Head of caudate nucleus (tissue), 42 donors: ENCODE data around the gene BTNL2.
A peak's percentile ranks its signal among the peaks of the same experiment; 100 is the strongest.

Experiments
- DNase-seq, 42 donors: peaks; one replicate each; pipeline versions ENCODE4 v3.0.0 to v3.0.0-alpha.2; 2020 to 2021; ENCODE audit warnings: mixed read lengths in 7 of 42
- intact Hi-C: fragments of 100-400 bp; cut with DNase I; formaldehyde crosslinking; loops from one replicate; pipeline ENCODE4 v1.15.0; 2022

Gene BTNL2

DNA sequence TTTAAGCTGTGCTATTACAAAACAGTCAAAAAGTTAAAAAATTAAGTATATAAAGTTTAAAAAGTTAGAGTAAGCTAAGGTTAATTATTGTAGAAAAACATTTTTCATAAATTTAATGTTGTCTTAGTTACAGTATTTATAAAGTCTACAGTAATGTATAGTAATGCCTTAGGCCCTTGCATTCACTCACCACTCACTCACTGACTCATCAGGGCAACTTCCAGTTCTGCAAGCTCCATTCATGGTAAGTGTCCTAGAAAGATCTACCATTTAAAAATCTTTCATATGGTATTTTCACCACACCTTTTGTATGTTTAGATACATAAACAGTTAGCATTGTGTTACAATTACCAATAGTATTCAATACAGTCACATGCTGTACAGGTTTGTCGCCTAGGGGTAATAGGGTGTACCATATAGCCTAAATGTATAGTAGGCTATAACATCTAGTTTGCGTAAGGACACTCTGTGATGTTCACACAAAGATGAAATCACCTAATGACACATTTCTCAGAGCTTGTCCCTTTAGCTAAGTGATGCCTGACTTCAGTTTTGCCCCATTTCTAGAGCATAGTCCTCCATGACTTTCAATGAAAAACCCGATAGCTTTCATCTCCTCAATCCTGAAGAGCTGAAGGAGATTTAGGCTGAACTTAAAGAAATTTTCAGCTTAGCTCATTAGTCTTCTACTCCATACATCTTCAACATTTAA is 17.8 kb upstream of the BTNL2 start:
- DNase-seq, result no peak
- intact Hi-C loops, result loop anchor here (5.0 kb wide), 1 partner anchor 278 kb away; no protein-coding TSS in a partner anchor

DNA sequence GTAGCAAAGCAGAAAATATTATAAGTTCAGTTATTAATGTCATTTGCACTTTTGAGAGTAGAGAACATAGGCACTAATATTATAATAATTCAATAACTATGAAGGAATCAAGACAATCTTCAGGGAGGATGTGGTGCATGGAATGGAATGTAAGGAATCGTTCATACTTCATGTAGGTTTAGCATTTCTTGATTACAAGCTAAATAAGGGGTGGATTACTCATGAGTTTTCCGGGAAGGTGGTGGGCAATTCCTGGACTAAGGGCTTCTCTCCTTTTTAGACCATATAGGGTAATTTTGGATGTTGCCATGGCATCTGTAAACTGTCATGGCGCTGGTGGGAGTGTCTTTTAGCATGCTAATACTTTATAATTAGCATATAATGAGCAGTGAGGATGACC is 9.1 kb upstream of the BTNL2 start:
- DNase-seq, result no peak
- intact Hi-C loops, result no loop called here

DNA sequence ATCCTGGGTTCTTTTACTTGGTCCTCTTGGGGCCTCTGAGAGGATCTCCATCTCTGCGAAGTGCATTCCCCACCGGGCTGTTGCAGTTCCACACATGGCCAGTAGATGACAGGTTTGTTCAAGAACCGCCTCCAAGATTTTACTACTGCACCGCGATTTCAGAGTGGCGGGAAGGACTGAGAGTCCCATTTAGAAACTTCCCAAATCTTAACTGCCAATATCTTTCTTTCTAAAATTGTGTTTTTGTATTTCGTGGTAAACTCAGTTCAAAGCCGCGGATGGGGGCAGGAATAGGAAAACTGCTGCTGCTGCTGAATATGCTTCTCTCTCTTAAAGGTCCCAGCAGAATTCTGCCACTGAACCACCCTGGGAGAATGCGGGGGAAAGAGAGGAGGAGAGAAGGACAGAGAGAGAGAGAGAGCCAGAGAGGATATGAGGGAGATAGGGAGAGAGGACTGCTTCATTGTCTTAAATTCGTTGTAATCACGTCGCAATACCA is 8.6 kb upstream of the BTNL2 start:
- DNase-seq, result peak; percentile 49 to 91 (median 75)
- intact Hi-C loops, result no loop called here

DNA sequence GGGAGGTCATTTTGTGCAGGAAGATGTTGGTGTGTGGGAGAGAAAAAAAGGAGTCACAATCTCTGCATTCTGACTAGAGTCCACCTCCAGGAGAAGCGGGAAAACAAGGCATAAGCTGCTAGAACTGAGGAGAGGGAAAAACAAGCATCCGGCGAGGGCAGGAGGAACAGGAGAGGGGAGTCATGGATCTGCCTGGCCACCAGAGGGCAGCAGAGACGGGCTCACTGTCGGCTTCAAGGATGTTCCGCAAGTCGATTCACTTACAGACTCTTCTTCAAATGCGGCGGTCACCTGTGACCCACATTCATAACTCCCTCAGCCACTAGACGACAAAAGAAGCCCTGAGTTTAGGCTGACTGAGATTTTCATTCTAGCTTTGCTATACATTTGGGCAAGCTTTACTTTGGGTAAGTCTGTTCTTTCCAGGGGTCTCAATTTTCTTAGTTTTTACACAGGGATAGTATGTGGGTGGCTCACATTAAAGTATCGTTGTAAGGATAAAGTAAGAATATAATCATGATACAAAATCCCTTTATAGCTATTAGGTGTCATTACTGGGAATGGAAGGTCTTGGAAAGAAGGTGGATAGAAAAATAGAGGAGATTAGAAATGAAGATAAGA is 6.6 kb upstream of the BTNL2 start:
- peak; percentile 64 to 91 (median 82) for DNase-seq
- intact Hi-C loops, result loop anchor here (5.0 kb wide), 1 partner anchor 379 kb away; no protein-coding TSS in a partner anchor

DNA sequence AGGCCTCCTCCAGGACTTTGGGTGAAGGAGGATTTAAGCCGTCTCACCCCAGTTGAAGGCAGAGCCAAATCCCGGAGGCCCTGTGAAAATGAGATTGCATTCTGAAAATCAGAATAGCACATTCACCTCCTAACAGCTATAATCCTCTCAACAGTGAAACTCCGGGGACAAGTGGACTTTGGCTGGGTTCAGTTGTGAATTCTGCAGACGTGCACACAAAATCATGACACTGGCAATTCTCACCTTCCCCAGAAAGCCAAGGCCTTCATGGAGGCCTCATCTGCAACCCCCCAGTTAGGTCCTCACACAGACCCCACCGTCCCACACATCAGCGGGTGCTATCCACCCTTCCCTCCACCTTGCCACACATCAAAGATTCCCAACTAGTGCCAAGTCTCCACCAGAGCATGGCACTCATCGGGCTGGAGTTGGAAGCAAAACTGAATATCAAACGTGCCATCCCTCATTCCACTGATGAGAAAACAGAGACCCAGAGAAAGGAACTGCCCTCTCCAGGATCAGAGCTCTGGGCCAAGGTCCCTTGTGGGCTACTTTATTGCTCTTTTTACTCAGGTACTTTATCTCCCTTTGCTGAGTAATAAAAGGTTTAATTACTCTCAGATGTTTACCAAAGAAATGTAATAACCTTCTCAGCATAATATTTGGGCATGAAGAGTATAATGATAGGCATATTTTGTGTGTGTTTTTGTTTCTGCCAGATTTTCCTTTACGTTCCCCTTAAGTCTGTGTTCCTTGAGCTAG is 4.8 kb upstream of the BTNL2 start:
- DNase-seq, result no peak
- intact Hi-C loops, result loop anchor here (5.0 kb wide), 1 partner anchor 381 kb away; no protein-coding TSS in a partner anchor

DNA sequence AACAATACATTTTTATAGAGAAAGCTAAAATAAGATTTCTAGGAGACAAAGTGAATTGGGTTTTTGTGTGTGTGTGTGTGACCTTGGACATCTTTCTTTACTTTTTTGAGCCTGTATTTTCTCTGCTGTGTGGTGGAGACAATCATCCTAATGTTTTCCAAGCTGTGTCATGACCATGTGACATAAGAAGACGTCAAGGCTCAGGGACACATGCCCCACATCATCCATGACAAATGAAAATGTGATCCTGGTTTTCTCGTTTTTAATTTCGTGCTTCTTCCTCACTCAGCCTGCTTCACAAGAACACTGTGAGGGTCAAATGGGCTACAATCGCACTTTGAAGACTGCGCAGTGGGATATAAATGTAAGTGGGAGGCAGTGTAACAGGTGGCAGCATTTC is 3.9 kb upstream of the BTNL2 start:
- DNase-seq, result no peak
- intact Hi-C loops, result loop anchor here (5.0 kb wide), 1 partner anchor 381 kb away; no protein-coding TSS in a partner anchor

DNA sequence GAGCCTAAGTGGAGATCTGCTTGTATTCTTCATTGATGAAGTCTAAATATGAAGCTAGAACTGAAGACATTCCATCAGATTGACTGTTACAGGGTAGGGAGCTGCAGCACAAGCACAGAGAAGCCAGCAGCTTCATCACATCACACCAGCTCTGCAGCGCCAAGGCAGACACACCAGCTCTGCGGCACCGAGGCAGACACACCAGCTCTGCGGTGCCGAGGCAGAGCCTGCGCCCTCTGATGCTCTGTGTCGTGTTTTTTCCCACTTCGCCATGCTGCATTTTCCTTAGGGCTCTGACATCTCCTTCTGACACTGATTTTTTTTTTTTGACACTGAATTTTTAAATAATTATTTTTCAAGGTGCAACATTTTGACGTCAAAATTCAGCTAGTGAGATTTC is 784 bp downstream of the BTNL2 start:
- intact Hi-C loops, result no loop called here
- no peak for DNase-seq

DNA sequence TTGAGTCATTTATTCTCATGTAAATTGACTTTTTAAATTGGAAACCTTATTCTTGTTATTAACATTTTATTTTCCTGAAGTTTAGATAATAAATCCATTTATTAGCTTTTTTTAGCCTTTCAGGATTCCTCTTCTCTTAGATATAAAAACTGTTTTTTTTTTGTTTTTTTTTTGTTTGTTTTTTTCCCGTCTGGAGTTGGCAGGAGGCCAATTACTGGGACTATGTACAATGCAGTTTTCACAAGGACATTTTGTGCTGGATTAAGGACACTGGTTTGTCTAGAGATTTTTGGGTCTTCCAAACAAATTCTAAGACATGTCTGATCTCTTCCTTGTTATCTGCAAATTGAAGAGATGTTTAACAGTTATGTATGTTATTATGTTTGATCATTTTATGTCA is 1.3 kb downstream of the BTNL2 start:
- intact Hi-C loops, result no loop called here
- DNase-seq, result peak in 3 of 42 donors; percentile 4 to 11 (median 8)

DNA sequence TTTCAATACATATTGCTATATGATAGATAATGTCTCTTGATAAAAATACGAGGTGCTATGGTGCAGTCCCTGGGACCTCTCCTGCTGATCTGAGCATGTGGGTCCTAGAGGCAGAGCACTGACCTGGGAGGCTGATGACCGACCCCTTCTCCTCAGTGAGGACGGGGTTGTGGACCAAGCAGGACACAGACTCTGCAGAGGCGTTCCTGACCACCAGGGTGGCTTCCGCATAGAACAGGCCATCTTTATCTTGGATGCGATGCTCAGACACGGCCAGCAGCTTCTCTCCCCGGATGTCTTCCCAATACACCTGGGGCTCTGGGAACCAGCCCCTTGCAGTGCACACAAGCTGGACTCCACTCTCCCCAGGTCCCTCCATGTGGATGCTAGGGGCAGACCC is 4.2 kb downstream of the BTNL2 start:
- intact Hi-C loops, result no loop called here
- DNase-seq, result no peak

DNA sequence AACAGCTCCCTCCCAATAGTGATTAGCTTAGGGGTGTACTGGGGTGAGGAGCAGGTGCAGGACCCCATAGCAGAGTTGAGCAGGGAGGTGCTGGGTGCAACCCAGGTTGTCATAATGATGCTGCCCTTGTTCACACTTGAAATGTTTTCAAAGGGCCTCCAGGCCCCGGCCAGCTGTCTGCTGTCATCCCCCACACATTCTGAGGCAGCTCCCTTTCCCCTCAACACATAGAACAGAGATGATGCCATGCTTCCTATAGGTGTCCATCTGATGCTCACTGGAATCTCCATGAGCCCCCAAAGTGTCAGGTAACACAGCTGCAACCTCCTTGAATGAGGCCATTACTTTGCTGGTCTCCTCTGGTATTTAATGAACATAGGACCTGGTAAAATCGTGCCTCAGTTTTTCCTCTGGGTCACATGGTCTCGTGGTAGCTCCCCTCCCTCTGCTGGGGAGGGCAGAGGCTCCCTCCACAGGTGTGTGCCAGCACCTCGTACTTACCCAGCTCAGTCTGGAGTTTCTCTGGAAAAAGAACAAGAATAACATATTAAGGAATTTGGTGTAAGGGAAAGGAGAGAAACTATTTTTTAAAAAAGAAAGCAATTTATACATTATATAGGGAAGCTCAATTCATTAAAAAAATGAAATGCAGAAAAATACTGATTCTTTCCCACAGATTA is 5.6 kb downstream of the BTNL2 start:
- no peak for DNase-seq
- intact Hi-C loops, result no loop called here

DNA sequence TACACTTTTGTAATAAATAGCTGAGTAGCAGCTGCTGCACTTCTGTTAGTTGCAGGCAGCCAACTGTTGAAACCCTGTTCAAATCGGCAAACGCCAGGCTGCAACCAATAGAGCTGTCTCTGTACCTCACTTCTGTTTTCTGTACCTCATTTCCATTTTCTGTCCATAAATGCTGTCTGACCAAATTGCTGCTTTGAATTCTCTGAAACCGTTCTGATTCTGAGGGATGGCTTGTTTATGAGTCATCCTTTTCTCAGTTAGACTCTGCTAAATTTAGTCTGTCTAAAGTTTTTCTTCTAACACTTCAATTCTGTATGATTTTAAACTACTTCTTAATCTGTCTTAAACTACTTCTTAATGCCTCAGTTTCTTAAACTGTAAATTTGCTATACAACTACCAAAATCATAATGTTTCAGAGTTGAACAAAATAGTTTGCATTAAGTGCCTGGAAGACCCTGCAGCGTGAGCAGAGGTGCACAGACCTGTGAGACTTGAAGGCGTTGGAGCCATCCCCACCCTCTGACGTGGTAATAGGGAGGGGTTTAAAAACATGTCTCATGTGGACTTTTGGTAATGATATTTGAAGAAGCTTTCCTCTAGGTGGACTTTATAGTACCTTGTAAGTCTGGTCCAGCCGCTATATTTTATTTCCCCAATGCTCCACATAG is 9.6 kb downstream of the BTNL2 start:
- no peak for DNase-seq

DNA sequence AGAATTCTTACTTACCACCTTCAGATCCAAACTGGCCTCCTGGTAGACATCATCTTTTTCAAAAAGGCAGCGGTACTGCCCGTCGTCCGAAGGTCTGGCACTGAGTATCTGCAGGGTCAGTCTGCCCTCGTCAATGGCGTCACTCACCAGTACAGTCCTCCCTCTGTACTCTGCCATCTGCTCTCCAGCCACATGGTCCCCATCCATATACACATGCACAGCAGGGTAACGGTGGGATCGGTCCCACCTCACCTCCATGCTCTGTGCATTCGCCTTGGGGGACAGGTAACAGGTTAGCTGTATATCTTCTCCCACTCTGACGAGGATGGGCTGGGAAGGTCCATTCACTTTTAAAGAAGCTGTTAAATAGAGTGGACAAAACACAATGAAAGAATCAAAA is 11.0 kb downstream of the BTNL2 start:
- intact Hi-C loops, result no loop called here
- DNase-seq, result no peak

More for the DNA sequence above, 9.6 kb downstream of the BTNL2 start:
- intact Hi-C loops, result no loop called here

DNA sequence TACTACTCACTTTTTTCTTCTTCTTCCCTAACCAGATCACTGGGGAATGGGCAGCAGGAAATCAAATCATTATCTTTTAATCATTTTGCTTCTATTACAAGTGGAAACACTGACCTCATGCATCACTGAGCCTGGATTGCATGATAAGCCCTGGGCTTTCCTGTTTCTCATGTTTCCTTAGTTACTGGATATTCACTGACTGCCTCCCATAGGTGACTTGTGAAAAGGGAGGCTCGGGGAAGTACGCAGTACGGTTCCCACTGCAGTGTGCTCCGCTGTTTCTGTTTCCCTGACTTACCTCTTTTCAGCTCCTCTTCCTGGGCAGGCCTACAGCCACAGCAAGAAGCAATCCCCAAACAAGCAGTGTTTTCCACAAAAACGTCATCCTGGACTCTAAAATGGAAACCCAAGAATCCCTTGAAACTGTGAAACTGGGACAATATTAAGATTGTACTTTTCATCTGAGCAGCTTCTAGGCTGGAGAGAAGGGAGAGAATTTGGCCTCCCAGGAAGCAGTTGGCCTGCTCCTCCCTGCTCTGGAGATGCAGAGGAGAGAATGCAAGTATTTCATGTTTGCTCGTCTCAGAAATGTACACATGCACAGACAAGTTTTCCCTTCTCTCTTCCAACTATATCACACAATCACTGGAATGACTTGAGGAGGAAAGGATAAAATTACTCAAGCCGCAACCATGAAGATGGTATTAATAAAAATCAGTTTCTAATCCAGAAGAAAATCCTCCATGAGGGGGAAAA is 13.1 kb downstream of the BTNL2 start:
- DNase-seq, result no peak
- intact Hi-C loops, result no loop called here

DNA sequence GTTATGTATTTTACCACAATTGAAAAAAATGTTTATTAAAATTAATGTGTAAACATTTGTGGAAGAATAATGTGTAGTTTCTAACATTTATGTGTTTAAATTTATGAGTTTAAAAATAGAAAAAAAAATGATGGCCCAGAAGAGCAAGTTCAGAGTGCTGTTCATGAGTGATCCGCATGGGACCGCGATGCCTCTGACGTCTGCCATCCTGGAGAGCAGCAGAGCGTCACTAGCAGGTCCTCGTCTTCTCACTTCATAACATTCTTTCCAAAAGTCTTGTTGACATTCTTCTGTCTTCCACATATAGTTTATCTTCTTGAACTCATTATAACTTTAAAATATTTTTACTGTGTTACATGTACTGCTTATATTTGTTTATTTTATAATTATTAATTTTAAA is 15.5 kb downstream of the BTNL2 start:
- intact Hi-C loops, result no loop called here
- DNase-seq, result no peak

DNA sequence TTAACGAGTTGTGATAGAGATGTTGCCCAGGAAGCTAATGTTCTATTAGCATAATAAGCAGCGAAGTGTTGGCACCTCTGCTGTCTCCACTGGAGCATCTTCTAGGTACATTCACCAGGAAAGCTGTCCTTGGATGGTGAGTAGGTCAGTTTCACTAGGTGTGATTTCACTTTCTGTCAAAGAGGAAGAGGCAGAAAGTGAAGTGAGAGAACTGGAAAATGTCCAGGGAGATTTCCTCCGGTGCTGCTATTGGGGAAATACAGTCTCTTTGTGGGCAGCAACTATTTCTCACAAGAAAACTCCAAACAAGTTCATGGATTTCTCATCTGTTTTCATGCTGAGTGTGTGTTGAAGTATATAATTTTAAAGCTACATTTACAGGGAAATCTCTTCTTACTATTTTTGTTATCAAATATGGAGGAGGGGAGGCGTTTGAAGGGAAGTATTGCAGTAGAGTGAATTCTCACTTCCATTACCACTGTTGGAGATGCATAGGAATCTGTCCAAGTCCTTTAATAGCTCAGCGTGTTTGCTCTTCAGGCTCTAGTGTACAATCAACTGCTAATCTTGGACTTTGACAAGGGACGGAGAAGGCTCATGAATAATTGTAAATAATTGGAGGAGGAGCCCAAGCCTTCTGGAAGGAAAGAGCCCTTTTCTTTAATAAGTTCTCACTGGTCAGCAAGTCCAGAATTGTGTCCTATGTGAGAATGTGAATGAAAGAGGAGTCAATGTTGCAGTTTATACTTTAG is 19.2 kb downstream of the BTNL2 start:
- no peak for DNase-seq
- intact Hi-C loops, result no loop called here

DNA sequence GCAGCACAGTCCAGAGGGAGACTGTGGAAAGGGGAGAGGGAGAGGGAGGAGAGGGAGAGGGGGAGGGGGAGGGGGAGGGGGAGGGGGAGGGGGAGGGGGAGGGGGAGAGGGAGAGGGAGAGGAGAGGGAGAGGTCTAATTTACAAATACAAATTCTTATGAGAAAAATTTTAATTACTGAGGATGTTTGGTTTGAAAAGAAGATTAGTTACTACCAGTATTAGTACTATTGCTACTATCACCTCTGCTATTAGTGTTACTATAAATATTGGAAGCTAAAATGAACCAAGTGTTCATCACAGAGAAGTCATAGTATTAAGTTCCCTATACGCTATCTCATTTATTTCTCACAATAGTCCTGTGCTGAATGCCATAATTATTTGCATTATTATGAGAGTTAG is 20.9 kb downstream of the BTNL2 start:
- DNase-seq, result no peak
- intact Hi-C loops, result no loop called here

DNA sequence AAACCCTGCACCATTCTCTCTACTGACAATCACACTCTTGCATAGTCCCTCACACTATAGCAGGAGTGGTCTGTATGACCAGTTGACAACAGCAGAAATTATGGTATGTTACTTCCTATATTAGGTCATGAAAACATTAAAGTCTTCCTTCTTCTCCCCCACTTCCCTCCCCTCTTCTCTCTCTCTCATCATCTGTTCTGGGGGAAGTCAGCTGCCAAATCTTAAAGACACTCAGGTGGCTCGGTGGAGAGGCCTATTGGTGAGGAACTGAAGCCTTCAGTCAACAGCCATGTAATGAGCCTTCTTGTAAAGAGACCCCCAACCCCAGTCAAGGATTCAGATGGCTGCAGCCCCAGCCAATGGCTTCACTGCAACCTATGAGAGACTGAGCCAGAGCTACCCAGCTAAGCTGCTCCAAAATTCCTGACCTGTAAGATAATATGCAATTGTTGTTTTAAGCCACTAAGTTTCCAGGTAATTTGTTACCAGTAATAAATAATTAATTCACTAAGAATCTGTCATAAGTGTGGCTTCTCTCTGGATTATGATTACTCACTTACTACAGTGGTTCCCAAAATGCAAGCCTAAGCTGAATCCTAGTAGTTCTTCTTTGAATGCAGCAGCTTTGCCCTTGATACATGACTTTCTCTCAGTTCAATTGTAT is 24.1 kb downstream of the BTNL2 start:
- intact Hi-C loops, result no loop called here

More for the DNA sequence above, 24.1 kb downstream of the BTNL2 start:
- no peak for DNase-seq
